Heart left ventricle (tissue), 16 donors: ENCODE data around the gene KLHL35. TPM values are rescaled to one million over a fixed set of nuclear protein-coding genes. Genes with fewer than 3 reads are reported as not detected.
A peak's percentile ranks its signal among the peaks of the same experiment; 100 is the strongest.

Experiments
- ATAC-seq, 4 donors: fragments of 200-7000 bp; cut with Tn5 transposase; one replicate each; pipeline ENCODE4 v1.9.1; 2020 to 2022; ENCODE audit warnings: moderate library complexity in 4 of 4, mild to moderate bottlenecking in 3 of 4, moderate number of reproducible peaks in 1 of 4
- DNase-seq, 5 donors: peaks; one replicate each; pipeline ENCODE4 v3.0.0-alpha.2; 2020
- H3K27ac ChIP-seq, 12 donors: fragments of 200-600 bp; sonication (generic) in 4 of 12; one replicate each; pipeline versions ENCODE4 v1.5.0 to v1.8.0; 2016 to 2022; ENCODE audit warnings: mild to moderate bottlenecking in 2 of 12
- H3K27me3 ChIP-seq, 9 donors: fragments of 200-600 bp; sonication (generic) in 2 of 9; one replicate each; pipeline versions ENCODE4 v1.5.1 to v1.8.0; 2016 to 2022; ENCODE audit warnings: mild to moderate bottlenecking in 3 of 9
- H3K36me3 ChIP-seq, 9 donors: fragments of 200-600 bp; sonication (generic) in 2 of 9; one replicate each; pipeline versions ENCODE4 v1.5.0 to v1.8.0; 2018 to 2022; ENCODE audit warnings: mild to moderate bottlenecking in 2 of 9
- H3K4me1 ChIP-seq, 12 donors: fragments of 200-600 bp; sonication (generic) in 4 of 12; one replicate each; pipeline versions ENCODE4 v1.5.0 to v1.8.0; 2016 to 2022; ENCODE audit warnings: mild to moderate bottlenecking in 3 of 12
- H3K4me3 ChIP-seq, 12 donors: fragments of 200-600 bp; sonication (generic) in 4 of 12; one replicate each; pipeline versions ENCODE4 v1.5.0 to v1.8.0; 2017 to 2022; ENCODE audit warnings: mild to moderate bottlenecking in 9 of 12, moderate library complexity in 4 of 12
- H3K9me3 ChIP-seq, 12 donors: fragments of 200-600 bp; sonication (generic) in 4 of 12; one replicate each; pipeline versions ENCODE4 v1.5.0 to v1.8.0; 2016 to 2022; ENCODE audit warnings: mild to moderate bottlenecking in 1 of 12
- CTCF ChIP-seq, 12 donors: fragments of 200-600 bp; sonication (generic) in 4 of 12; IDR thresholded peaks; one replicate each; pipeline versions ENCODE4 v1.5.0 to v1.8.0; 2018 to 2022; ENCODE audit warnings: antibody characterized with exemption in 12 of 12, mild to moderate bottlenecking in 5 of 12
- POLR2A ChIP-seq, 2 donors: fragments of 450-650 bp; IDR thresholded peaks; one replicate each; pipeline ENCODE4 v1.6.1; 2017; ENCODE audit warnings: antibody characterized with exemption in 2 of 2, mild to moderate bottlenecking in 2 of 2, moderate library complexity in 2 of 2
- WGBS, 4 donors: extraction: QIAGEN DNeasy Blood & Tissue Kit in 2 of 4; methylation state at CpG; one replicate each; pipeline versions ENCODE4 v1.1.5 to v1.1.7; 2013 to 2018; 5-methylcytosine and 5-hydroxymethylcytosine counted together
- intact Hi-C, 10 donors: fragments of 100-400 bp; cut with DNase I; formaldehyde crosslinking; loops; one replicate each; pipeline versions ENCODE4 v1.11.1 to v1.14.2; 2022
- polyA plus RNA-seq, 2 donors: library from polyadenylated mRNA; stranded (reverse); fragments of 200-250 nt; gene quantifications; one replicate each; pipeline ENCODE4 v1.2.3, GENCODE V29; 2013
- total RNA-seq, 9 donors: library from RNA; depleted of rRNA in 2 of 9; stranded (reverse); fragments of >200 nt in 2 of 9; fragmentation: NEBNext Ultra II Directional in 3 of 9; extraction: Animal tissue kit (Norgen Biotek cat#: 25700) in 3 of 9; gene quantifications; one replicate each; pipeline versions ENCODE4 v1.1.0 to v1.2.4, GENCODE V29; 2016 to 2023
- donor health status: ischemic (EF 13 %, LVEDD 7.1; RV severe dilation, severe dysfunction).
- donor health status: healthy with polysubstance abuse.
- donor health status: DM: no; HTN: yes; CAD: no.
- donor health status: DM: no; HTN: no; CAD: no.
- donor health status: ischemic (EF 25% LVEDD 6.9; RV normal size, moderate dysfunction).
- donor health status: ischemic (EF 25% LVEDD 5.7; RV mildly dilated, moderate dysfunction).
- donor health status: healthy.
- donor health status: DM: yes; HTN: yes; CAD: no.
- donor health status: ischemic (EF 35%, LVEDD 5.7; RV mildly dilated, moderate dysfunction).
- donor health status: nonischemic (EF 11% LVEDD 7.7; RV severe dilation, severe dysfunction).
- donor health status: DM: yes; HTN: yes; CAD: no.
- donor health status: PGD.
- donor health status: ischemic (EF 29% LVEDD 5.4; RV normal size, mild dysfunction).
- donor health status: nonischemic (EF 23%, LVEDD 6.1; RV moderate dilation, normal function).

Gene KLHL35
- total and polyA plus RNA-seq, 11 donors: 0.11 to 1.1 (median 0.45) TPM; not detected in 1

GRCh38 chr11:75430714-75431532 lies 2.1 kb downstream of the KLHL35 start:
- Histone ChIP-seq H3K4me1 (peaks cover 0 to 31% (median 16%) of the 10 kb centered on the region in 12 donors), H3K9me3 (peaks cover 0 to 9% (median 4%) of the 10 kb centered on the region in 12 donors), H3K27me3 (peaks cover 0 to 39% (median 14%) of the 10 kb centered on the region in 9 donors), H3K27ac (peak overlapping the region in 1 of 12 donors; percentile 14), H3K36me3 (no peaks in the 10 kb centered on the region), H3K4me3 (peak overlapping the region in 10 of 12 donors; percentile 24 to 59 (median 46))
- WGBS, 4 donors: 25 to 39% (median 30%) methylated on average over 21 to 32 of the region's 32 CpGs
- ATAC-seq (no peak), DNase-seq (peak in 2 of 5 donors; percentile 10 to 13)
- TF ChIP-seq POLR2A (IDR thresholded peaks at IDR 0.05): no peak
- TF ChIP-seq CTCF (IDR thresholded peaks at IDR 0.05): no peak
- intact Hi-C loops: no loop called here

- peak overlapping the region in 10 of 12 donors; percentile 24 to 59 (median 46) for H3K4me3 ChIP-seq
- H3K27me3 ChIP-seq: peaks cover 0 to 39% (median 14%) of the 10 kb centered on the region in 9 donors
- H3K9me3 ChIP-seq: peaks cover 0 to 9% (median 4%) of the 10 kb centered on the region in 12 donors
- ATAC-seq (peak in 3 of 4 donors; percentile 25 to 67 (median 65)), DNase-seq (peak; percentile 56 to 82 (median 75))
- H3K4me1 ChIP-seq: peaks cover 0 to 31% (median 16%) of the 10 kb centered on the region in 12 donors
- H3K36me3 ChIP-seq: no peaks in the 10 kb centered on the region
- no peak for TF ChIP-seq POLR2A (IDR thresholded peaks at IDR 0.05)
- H3K27ac ChIP-seq: peak overlapping the region in 3 of 12 donors; percentile 14 to 27 (median 24)
- WGBS, 4 donors: 0 to 3% (median 2%) methylated on average over 37 to 134 of the region's 134 CpGs
- intact Hi-C loops: no loop called here
Observed at GRCh38 chr11:75429902-75430713, 2.9 kb downstream of the KLHL35 start.

GRCh38 chr11:75429641-75429901 lies 3.4 kb downstream of the KLHL35 start:
- DNase-seq: no peak
- Histone ChIP-seq H3K4me3 (peak overlapping the region in 6 of 12 donors; percentile 16 to 59 (median 50)), H3K9me3 (peaks cover 0 to 9% (median 4%) of the 10 kb centered on the region in 12 donors), H3K27ac (no peak overlapping the region), H3K36me3 (no peaks in the 10 kb centered on the region), H3K27me3 (peaks cover 0 to 39% (median 14%) of the 10 kb centered on the region in 9 donors), H3K4me1 (peaks cover 0 to 34% (median 16%) of the 10 kb centered on the region in 12 donors)
- ATAC-seq: no peak
- TF ChIP-seq POLR2A (IDR thresholded peaks at IDR 0.05) (no peak), CTCF (IDR thresholded peaks at IDR 0.05) (no peak)
- intact Hi-C loops: no loop called here
- 15 to 32% (median 23%) methylated on average over 15 to 25 of the region's 25 CpGs for WGBS, 4 donors

DNA sequence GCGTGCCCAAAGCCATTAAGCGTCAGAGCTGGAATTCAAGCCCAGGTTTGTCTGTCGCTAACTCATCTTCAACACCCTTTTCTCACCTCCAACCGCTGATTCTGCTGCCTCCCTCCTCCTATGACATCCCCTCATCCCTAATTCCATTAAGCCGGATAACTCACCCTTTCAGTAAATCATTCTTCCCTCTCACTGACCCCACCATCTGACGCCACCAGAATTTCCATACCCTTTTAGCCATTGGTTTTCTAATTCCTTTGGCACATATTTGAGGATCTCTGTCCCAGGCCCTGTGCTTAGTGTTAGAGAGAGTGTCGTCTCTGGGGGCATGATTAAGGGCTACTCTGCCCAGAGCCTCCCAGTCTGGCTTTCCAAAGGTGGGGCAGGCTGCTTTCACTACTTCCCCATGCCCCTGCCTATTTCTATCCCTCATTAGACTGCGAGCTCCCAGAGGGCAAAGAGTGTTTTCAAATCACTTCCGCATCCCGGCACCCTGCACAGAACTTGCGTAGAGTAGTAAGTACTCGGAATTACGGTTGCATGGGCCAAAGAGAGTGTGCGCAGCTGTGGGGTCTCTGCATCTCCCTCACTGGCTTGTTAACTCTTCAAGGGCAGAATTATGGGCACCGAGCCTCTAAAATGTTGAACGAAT lies 3.9 kb downstream of the KLHL35 start:
- DNase-seq: peak in 2 of 5 donors; percentile 7 to 21
- Histone ChIP-seq H3K4me3 (peak overlapping the region in 4 of 12 donors; percentile 52 to 66 (median 56)), H3K4me1 (peaks cover 0 to 37% (median 16%) of the 10 kb centered on the region in 12 donors), H3K27me3 (peaks cover 0 to 39% (median 14%) of the 10 kb centered on the region in 9 donors), H3K9me3 (peaks cover 0 to 9% (median 4%) of the 10 kb centered on the region in 12 donors), H3K36me3 (no peaks in the 10 kb centered on the region), H3K27ac (no peak overlapping the region)
- TF ChIP-seq POLR2A (IDR thresholded peaks at IDR 0.05) (no peak), CTCF (IDR thresholded peaks at IDR 0.05) (no peak)
- WGBS, 4 donors: 74 to 80% (median 77%) methylated on average over 16 of the region's 16 CpGs
- intact Hi-C loops: no loop called here
- ATAC-seq: no peak
